HG03432 (cell line): ENCODE results near the gene KCNIP1.

Experiments
- ATAC-seq: cut with Tn5 transposase; IDR thresholded peaks from one replicate; pipeline ENCODE4 v1.9.1; 2021; ENCODE audit warnings: mild to moderate bottlenecking, moderate library complexity; ENCODE audit not compliant: unreplicated experiment

The KCNIP1 gene

DNA sequence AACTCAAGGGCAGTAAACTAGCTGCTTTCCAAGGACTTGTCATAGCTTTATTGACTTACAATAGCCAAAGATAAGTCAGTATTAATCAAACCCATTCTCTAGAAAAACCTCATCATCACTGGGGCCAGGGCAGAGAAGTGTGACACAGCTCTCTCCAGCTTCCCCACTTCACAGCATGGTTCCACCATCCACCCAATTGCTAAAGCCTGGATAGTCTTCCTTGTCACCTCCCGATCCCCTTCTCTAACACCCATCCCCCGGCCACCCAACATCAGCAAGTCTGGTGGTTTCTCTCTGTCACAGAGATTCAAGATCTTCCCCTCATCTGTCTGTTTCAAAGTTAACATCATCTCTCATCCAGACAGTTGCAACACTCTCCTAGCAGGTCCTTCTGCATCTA is 191.1 kb downstream of the KCNIP1 start:
- no peak for ATAC-seq

- ATAC-seq, result no peak
These were observed 193.2 kb downstream of the KCNIP1 start for GRCh38 chr5:170697031-170697430.

- no peak for ATAC-seq
These were observed 196.7 kb downstream of the KCNIP1 start for GRCh38 chr5:170700503-170700902.

GRCh38 chr5:170701334-170701733 is 197.5 kb downstream of the KCNIP1 start:
- no peak for ATAC-seq

- no peak for ATAC-seq
These were observed 200.8 kb downstream of the KCNIP1 start for GRCh38 chr5:170704417-170705192.

GRCh38 chr5:170709640-170710039 is 205.8 kb downstream of the KCNIP1 start:
- no peak for ATAC-seq

GRCh38 chr5:170711300-170711699 is 207.5 kb downstream of the KCNIP1 start:
- no peak for ATAC-seq

DNA sequence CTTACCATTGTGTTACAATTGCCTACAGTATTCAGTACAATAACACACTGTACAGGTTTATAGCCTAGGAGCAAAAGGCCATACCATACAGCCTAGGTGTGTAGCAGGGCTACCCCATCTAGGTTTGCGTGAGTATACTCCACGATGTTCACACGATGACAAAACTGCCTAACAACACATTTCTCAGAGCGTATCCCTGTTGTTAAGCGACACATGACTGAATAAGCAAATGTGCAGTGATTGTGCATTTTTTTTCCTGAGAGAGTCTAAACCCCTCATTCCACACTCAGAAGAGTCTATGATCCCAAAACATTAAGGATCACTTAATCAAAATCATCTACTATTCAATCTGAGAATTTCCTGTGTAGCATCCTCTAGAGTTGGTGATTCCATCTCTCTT is 211.3 kb downstream of the KCNIP1 start:
- no peak for ATAC-seq

DNA sequence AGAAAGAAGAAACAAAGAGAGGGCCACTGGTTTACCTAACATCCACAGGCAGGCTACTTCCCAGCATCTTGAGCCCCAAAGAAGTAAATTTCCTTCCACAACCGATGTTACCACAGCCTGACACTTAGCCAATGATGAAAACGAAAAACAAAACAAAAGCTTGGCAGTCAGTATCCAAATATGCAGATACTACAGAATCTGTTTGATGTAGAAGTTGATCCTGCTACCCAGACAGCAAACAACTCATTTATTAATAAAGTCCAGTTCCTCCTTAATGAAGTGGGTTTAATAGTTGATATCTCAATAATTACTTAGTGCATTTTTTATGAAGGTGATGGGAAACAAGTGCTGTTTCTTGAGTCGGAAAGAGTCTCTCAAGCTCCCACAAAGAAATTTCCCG is 212.6 kb downstream of the KCNIP1 start:
- no peak for ATAC-seq

DNA sequence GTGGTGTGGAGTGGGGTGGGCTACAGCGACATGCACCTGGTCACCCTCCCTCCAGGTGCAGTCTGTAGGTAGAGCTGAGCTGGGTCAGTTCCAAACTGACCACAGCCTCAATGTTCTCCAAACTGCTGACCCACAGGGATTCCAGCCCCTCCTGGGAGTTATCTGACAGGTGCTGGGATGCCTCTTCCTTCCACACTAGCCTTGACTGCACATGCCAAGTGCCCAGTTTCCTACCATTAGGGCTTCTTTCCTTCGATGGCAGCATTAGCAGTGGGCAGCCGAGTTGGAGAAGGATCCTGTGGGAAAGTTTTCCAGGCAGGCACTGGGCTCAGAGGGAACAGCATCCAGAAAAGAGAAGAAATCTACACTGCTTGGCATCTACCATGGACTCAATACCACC is 215.7 kb downstream of the KCNIP1 start:
- no peak for ATAC-seq

DNA sequence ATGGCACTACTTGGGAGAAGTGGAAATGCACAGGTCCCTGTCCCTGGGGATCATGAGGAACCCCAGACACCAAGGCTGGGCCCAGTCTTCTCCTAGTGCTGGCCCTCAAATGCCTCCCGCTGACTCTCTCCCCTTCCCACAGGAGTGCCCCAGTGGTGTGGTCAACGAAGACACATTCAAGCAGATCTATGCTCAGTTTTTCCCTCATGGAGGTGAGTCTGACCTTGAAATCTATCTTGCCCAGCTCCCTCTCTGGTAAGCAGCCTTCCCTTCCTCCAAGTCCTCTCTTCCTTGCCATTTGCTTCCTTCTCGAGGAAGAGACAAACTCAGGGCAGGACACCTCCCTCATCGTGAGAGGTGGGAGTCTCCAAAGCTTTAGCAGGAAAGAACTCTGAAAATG is 216.4 kb downstream of the KCNIP1 start:
- ATAC-seq, result no peak

- ATAC-seq, result no peak
These were observed 217.2 kb downstream of the KCNIP1 start for GRCh38 chr5:170720984-170721383.

DNA sequence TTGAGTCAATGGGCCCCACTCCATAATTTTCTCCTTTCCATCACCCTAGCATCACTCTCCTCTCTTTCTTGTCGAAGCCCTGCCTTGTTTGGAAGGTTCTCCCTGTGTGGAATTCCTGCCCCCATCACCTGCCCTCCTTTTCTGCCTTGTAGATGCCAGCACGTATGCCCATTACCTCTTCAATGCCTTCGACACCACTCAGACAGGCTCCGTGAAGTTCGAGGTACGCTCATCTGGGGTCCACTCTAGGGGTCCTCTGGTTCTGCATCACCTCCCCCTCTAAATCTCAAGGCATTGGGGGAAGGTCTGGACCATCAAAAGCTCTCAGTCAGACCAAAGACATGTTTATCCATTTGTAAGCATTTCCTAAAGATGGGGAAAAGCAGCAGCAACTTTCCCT is 217.9 kb downstream of the KCNIP1 start:
- ATAC-seq, result no peak

- ATAC-seq, result no peak
These were observed 218.5 kb downstream of the KCNIP1 start for GRCh38 chr5:170722316-170722715.

DNA sequence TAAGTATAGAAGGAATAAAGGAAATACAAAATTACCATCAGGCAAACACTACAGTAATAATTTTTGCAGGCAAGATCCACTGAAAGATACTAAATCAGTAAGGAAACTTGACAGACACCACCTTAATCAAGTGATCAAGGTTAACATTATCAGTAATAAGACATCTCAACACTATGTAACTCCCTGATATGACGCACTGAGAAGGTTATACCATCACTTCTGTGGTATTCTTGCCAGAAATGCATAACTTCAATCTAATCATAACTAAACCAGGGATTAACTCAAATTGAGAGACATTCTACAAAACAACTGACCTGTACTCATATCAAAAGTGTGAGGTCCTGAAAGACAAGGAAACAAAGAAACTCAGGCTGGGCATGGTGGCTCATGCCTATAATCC is 227.2 kb downstream of the KCNIP1 start:
- no peak for ATAC-seq

- ATAC-seq, result no peak
These were observed 228.9 kb downstream of the KCNIP1 start for GRCh38 chr5:170732685-170733084.

DNA sequence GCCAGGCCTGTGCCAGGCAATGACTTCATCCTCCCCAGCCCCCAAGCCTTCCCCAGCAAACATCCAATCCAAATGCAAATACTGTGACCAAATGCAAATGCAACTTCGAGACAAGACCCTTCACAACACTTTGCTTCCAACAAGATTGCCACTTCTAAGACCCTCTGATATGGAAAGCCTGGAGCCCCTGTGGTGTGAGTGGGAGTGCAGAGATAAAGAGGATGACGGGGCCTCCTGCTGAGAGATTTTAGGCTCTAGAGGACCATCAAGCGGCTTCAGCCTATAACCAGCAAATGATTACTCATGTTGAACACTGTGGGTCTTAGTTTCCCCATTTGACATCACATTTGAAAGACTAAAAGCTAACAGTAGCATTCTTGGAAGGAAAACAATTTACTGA is 233.1 kb downstream of the KCNIP1 start:
- ATAC-seq, result no peak

GRCh38 chr5:170737591-170737990 is 233.8 kb downstream of the KCNIP1 start:
- ATAC-seq, result no peak

- no peak for ATAC-seq
These were observed 235.0 kb downstream of the KCNIP1 start for GRCh38 chr5:170738840-170739239.

DNA sequence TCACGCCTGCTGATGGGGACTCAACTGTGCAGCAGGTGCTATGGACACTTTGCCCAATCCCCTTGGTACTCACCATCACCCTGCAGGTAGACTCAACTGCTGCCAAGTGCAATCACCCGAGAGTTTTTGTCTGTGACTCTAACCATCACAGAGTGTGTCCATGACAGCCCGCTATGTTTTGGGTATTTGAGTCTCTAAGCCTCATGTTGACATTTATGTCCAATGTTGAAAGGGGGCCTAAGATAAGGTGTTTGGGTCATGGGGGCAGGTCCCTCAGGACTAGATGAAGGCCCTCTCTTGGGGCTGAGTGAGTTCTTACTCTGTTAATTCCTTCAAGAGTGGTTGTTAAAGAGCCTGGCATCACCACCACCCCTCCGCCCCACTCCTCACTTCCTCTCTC is 235.6 kb downstream of the KCNIP1 start:
- no peak for ATAC-seq

DNA sequence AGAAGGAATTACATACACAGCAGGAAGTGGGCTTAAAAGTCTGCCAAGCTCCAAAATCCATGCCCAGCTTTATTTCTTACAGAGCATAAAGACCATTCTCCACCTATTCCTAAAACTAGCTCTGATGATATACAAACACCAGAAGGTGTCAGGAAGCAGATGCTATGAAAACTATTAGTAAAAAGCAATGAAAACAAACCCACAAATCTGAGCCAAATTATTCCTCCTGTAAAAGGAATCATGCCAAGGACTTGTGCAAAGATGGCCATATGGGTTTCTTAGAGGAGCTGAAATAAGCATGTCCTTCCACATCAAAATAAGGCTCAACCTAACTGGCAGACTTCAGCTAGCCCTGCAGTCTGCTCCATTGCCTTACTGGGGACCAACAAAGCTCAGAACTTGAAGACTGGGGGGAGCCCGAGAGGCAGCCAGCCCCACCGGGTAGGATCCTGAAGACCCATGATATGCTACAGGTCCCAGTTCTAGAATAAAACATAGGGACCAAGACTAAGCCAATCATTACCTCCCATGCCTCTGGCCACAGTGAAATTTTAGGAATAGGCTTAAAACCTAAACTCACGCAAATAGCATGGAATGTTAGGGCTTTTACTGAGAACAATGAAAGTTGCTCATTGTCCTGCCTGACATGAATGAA is 236.9 kb downstream of the KCNIP1 start:
- no peak for ATAC-seq

DNA sequence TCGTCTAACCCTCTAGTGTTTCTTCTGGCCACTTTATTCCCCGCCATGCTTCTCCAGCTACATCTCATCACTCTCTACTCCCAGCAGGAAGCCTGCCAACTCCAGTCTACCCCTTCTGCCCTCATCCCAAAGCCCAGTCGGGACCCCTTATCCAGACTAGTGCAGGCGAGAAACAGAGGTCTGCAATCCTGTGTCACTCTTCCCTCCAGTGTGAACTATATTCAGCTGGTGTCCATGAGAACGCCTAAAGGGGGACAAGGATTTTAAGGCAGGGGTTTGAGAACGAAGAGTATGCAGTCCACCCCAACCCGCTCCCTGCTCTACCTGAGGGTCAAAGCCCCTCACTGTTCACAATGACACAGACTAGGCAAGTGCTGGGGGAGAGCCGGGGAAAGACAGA is 238.0 kb downstream of the KCNIP1 start:
- no peak for ATAC-seq

DNA sequence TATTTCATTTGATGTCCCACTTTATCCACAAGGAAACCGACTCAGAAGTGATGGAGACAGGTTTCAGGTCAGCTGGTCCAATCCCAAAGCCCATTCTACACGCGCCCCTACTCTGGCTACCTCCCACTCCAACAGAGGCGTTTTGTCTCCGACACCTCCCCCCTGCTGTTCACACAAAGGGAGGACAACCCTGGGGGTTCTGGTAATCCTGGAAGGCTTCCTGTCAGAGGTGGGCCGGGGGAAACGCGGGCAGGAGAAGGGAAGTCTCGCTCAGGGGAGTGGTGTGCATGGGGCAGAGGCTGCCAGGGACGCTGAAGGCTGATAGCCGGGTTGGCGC is 240.0 kb downstream of the KCNIP1 start:
- no peak for ATAC-seq
